Brain microvascular endothelial cell (primary cell): Measurements from ENCODE around the gene OFD1.

ENCODE experiments used
- DNase-seq: peaks from one replicate; pipeline ENCODE4 v3.0.0-alpha.2; 2020
- H3K27ac ChIP-seq: fragments of 250-450 bp; sonication (Bioruptor Pico); 2 replicates; pipeline ENCODE4 v1.5.1; 2020; ENCODE audit warnings: mild to moderate bottlenecking, moderate library complexity
- H3K27me3 ChIP-seq: fragments of 250-450 bp; sonication (Bioruptor Pico); replicated peaks from 2 replicates; pipeline ENCODE4 v1.5.1; 2020; ENCODE audit warnings: mild to moderate bottlenecking
- H3K36me3 ChIP-seq: fragments of 250-450 bp; sonication (Bioruptor Pico); replicated peaks from 2 replicates; pipeline ENCODE4 v1.5.1; 2020; ENCODE audit warnings: mild to moderate bottlenecking
- H3K4me3 ChIP-seq: 2 replicates; pipeline ENCODE4 v1.5.1; 2011; ENCODE audit warnings: low read depth, mild to moderate bottlenecking, control low read depth, low read length, moderate library complexity
- in situ Hi-C: cut with HindIII; loops from 2 replicates; pipeline ENCODE4 v1.10.0; 2017; ENCODE audit warnings: low sequenced_read_pairs, low pct_ligation_motif_present
- TF ChIP-seq, protein P1 (sequence below): IDR thresholded peaks from 2 replicates; pipeline ENCODE4 v1.5.1; 2011; ENCODE audit warnings: low read depth, mild to moderate bottlenecking, moderate library complexity, low read length, control low read depth, inconsistent platforms; ENCODE audit errors: missing control alignments

OFD1 gene

GRCh38 chrX:13699183-13699826, 35.2 kb upstream of the OFD1 start:
- no peak overlapping the region for H3K4me3 ChIP-seq
- H3K27ac ChIP-seq = no peak overlapping the region
- no peaks in the 10 kb centered on the region for H3K27me3 ChIP-seq
- TF ChIP-seq, protein P1, sequence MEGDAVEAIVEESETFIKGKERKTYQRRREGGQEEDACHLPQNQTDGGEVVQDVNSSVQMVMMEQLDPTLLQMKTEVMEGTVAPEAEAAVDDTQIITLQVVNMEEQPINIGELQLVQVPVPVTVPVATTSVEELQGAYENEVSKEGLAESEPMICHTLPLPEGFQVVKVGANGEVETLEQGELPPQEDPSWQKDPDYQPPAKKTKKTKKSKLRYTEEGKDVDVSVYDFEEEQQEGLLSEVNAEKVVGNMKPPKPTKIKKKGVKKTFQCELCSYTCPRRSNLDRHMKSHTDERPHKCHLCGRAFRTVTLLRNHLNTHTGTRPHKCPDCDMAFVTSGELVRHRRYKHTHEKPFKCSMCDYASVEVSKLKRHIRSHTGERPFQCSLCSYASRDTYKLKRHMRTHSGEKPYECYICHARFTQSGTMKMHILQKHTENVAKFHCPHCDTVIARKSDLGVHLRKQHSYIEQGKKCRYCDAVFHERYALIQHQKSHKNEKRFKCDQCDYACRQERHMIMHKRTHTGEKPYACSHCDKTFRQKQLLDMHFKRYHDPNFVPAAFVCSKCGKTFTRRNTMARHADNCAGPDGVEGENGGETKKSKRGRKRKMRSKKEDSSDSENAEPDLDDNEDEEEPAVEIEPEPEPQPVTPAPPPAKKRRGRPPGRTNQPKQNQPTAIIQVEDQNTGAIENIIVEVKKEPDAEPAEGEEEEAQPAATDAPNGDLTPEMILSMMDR = no peak
- H3K36me3 ChIP-seq = no peaks in the 10 kb centered on the region
- in situ Hi-C loops = no loop called here
- peak; percentile 43 for DNase-seq

DNA sequence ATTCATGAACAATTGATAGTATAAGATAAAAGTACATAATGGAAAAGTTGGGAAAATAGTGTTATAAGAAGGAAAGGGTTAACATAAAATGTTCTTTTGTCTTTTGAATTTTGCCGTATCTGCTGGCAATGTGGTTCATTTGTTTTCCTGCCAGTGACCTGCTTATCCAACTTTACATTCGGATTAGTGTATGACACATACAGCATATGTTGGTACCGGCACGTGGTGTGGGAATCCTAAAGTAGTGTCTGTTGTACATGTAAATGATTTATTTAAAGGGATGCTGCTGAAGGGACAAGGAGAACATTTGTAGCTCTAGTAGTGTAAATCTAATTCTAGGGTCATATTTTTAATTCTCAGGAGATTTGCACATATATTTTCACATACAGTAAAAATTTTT, 34.2 kb upstream of the OFD1 start:
- in situ Hi-C loops = no loop called here
- Histone ChIP-seq H3K27me3 (no peaks in the 10 kb centered on the region), H3K36me3 (no peaks in the 10 kb centered on the region), H3K27ac (no peak overlapping the region), H3K4me3 (no peak overlapping the region)
- DNase-seq = no peak
- TF ChIP-seq, protein P1 = no peak

DNA sequence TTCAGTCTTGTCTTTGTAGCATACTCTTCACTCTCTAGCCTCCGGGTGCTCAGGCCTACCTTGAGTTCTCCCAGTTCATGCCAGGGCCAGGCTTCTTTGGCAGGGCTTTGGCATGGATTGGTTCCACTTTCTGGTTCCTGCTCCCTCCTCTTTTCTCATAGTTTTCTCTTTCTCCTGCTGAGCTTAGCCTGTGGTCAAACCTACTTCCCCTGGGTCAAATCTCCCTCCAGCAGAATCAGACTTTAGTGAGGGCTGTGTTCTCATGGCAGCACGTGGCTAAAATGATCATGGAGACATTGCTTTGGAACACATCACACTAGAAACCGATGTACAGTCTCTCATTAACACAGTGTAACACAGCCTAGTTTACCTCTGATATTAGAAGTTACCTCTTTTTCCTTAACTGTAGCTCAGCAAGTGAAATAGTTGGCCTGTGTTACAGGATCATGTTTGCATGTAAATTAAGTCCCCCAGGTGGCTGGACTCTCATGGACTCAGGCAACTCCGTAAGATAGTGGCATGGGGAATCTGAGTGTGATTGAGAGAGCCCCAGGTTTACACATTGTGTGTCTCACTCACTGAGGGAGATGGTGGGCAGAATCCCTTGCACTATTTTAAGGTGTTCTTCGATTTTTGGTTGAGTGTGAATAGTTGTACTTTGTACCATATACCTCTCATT, 32.3 kb upstream of the OFD1 start:
- TF ChIP-seq, protein P1 = no peak
- Histone ChIP-seq H3K36me3 (no peaks in the 10 kb centered on the region), H3K27me3 (no peaks in the 10 kb centered on the region), H3K4me3 (no peak overlapping the region), H3K27ac (no peak overlapping the region)
- no peak for DNase-seq
- in situ Hi-C loops = no loop called here

- Histone ChIP-seq H3K36me3 (no peaks in the 10 kb centered on the region), H3K4me3 (no peak overlapping the region), H3K27me3 (no peaks in the 10 kb centered on the region), H3K27ac (no peak overlapping the region)
- DNase-seq = no peak
- TF ChIP-seq, protein P1 = no peak
- in situ Hi-C loops = no loop called here
Measured at GRCh38 chrX:13703135-13703534, 31.4 kb upstream of the OFD1 start.

- Histone ChIP-seq H3K27ac (no peak overlapping the region), H3K36me3 (no peaks in the 10 kb centered on the region), H3K27me3 (no peaks in the 10 kb centered on the region), H3K4me3 (no peak overlapping the region)
- DNase-seq = no peak
- in situ Hi-C loops = no loop called here
- TF ChIP-seq, protein P1 = no peak
Measured at GRCh38 chrX:13703589-13703988, 31.0 kb upstream of the OFD1 start.

- H3K36me3 ChIP-seq = peaks cover 12% of the 10 kb centered on the region
- H3K27ac ChIP-seq = no peak overlapping the region
- in situ Hi-C loops = no loop called here
- no peaks in the 10 kb centered on the region for H3K27me3 ChIP-seq
- no peak overlapping the region for H3K4me3 ChIP-seq
- DNase-seq = no peak
- TF ChIP-seq, protein P1 = no peak
Measured at GRCh38 chrX:13711141-13711540, 23.4 kb upstream of the OFD1 start.
